Stomach (tissue), 4 donors: ENCODE results near the gene ADAM12.

Experiments
- CTCF ChIP-seq, 7 experiments: fragments of 450-650 bp in 4 of 7; fragments of 200-600 bp in 3 of 7; sonication (generic) in 3 of 7; IDR thresholded peaks; one replicate each; pipeline ENCODE4 v1.5.1; 2016 to 2019; ENCODE audit warnings: antibody characterized with exemption in 7 of 7, control low read depth in 2 of 7, mild to moderate bottlenecking in 1 of 7
- POLR2AphosphoS5 ChIP-seq, 3 donors: sonication (generic); formaldehyde crosslinking; IDR thresholded peaks; one replicate each; pipeline ENCODE4 v1.6.1; 2016; ENCODE audit warnings: antibody characterized with exemption in 3 of 3

- no peak for TF ChIP-seq CTCF (IDR thresholded peaks at IDR 0.05)
- no peak for TF ChIP-seq POLR2AphosphoS5 (IDR thresholded peaks at IDR 0.05)
Measured at GRCh38 chr10:126137562-126138221, 250.6 kb downstream of the ADAM12 start.
